Measurements from ENCODE around the gene SLC7A9.

DNA sequence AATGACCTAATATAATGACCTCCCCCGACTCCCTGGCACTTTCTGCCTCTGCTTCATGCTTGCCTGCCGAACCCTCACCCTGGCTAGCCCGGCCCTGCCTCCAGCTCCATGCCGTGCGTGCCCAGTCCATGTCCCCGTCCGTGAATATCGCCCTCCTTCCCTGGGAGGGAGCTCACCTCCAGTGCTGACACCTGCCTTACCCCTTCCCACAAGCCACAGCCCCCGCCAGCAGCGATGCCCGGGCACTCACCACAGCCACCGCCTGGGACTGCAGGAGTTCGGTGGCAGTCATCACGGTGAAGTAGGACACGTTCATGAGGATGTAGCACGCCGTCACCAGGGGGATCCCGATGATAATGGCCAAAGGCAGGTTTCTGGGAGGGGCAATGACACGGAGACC lies 10.0 kb downstream of the SLC7A9 start:
- no peak for TF ChIP-seq POLR2AphosphoS5 (IDR thresholded peaks at IDR 0.05; ENCODE audit: low read depth, low read length)
- no peak for TF ChIP-seq TAF1 (IDR thresholded peaks at IDR 0.05; ENCODE audit: borderline replicate concordance, insufficient read depth, low read length)
- TF ChIP-seq SIN3A (IDR thresholded peaks at IDR 0.05; ENCODE audit: borderline replicate concordance, insufficient read depth, low read length): no peak
